ENCODE measurements around the gene PARVB.

The PARVB gene

GRCh38 chr22:44184006-44184405 is 159.9 kb downstream of the PARVB start:
- H3K36me3 ChIP-seq (ENCODE audit: control insufficient read depth in 1 of 2, insufficient read depth in 2 of 2, low read length in 2 of 2), result no peaks in the 10 kb centered on the region
- H3K4me3 ChIP-seq (ENCODE audit: low read depth in 1 of 2, low read length in 2 of 2), result no peak overlapping the region
- H3K27ac ChIP-seq (ENCODE audit: low read length), result no peak overlapping the region
- H3K9me3 ChIP-seq (ENCODE audit: control insufficient read depth in 1 of 2, low read length in 2 of 2), result no peaks in the 10 kb centered on the region
- H3K27me3 ChIP-seq (ENCODE audit: low read depth, low read length), result no peaks in the 10 kb centered on the region
- no peaks in the 10 kb centered on the region for H3K4me1 ChIP-seq (ENCODE audit: control insufficient read depth in 1 of 2, insufficient read depth in 2 of 2, low read length in 2 of 2)

- H3K4me3 ChIP-seq (ENCODE audit: low read depth in 1 of 2, low read length in 2 of 2), result no peak overlapping the region
- no peaks in the 10 kb centered on the region for H3K36me3 ChIP-seq (ENCODE audit: control insufficient read depth in 1 of 2, insufficient read depth in 2 of 2, low read length in 2 of 2)
- no peaks in the 10 kb centered on the region for H3K4me1 ChIP-seq (ENCODE audit: control insufficient read depth in 1 of 2, insufficient read depth in 2 of 2, low read length in 2 of 2)
- H3K27ac ChIP-seq (ENCODE audit: low read length), result no peak overlapping the region
- H3K27me3 ChIP-seq (ENCODE audit: low read depth, low read length), result no peaks in the 10 kb centered on the region
- no peaks in the 10 kb centered on the region for H3K9me3 ChIP-seq (ENCODE audit: control insufficient read depth in 1 of 2, low read length in 2 of 2)
These were observed 161.4 kb downstream of the PARVB start for GRCh38 chr22:44185237-44186120.

- Histone ChIP-seq H3K9me3 (ENCODE audit: control insufficient read depth in 1 of 2, low read length in 2 of 2) (no peaks in the 10 kb centered on the region), H3K36me3 (ENCODE audit: control insufficient read depth in 1 of 2, insufficient read depth in 2 of 2, low read length in 2 of 2) (no peaks in the 10 kb centered on the region), H3K27me3 (ENCODE audit: low read depth, low read length) (no peaks in the 10 kb centered on the region), H3K4me1 (ENCODE audit: control insufficient read depth in 1 of 2, insufficient read depth in 2 of 2, low read length in 2 of 2) (no peaks in the 10 kb centered on the region), H3K27ac (ENCODE audit: low read length) (no peak overlapping the region), H3K4me3 (ENCODE audit: low read depth in 1 of 2, low read length in 2 of 2) (no peak overlapping the region)
These were observed 162.0 kb downstream of the PARVB start for GRCh38 chr22:44186121-44186510.

- Histone ChIP-seq H3K4me3 (ENCODE audit: low read depth in 1 of 2, low read length in 2 of 2) (no peak overlapping the region), H3K27ac (ENCODE audit: low read length) (no peak overlapping the region), H3K36me3 (ENCODE audit: control insufficient read depth in 1 of 2, insufficient read depth in 2 of 2, low read length in 2 of 2) (no peaks in the 10 kb centered on the region), H3K27me3 (ENCODE audit: low read depth, low read length) (no peaks in the 10 kb centered on the region), H3K4me1 (ENCODE audit: control insufficient read depth in 1 of 2, insufficient read depth in 2 of 2, low read length in 2 of 2) (no peaks in the 10 kb centered on the region), H3K9me3 (ENCODE audit: control insufficient read depth in 1 of 2, low read length in 2 of 2) (no peaks in the 10 kb centered on the region)
These were observed 162.6 kb downstream of the PARVB start for GRCh38 chr22:44186737-44187136.

- Histone ChIP-seq H3K9me3 (ENCODE audit: control insufficient read depth in 1 of 2, low read length in 2 of 2) (no peaks in the 10 kb centered on the region), H3K27ac (ENCODE audit: low read length) (no peak overlapping the region), H3K4me3 (ENCODE audit: low read depth in 1 of 2, low read length in 2 of 2) (no peak overlapping the region), H3K4me1 (ENCODE audit: control insufficient read depth in 1 of 2, insufficient read depth in 2 of 2, low read length in 2 of 2) (no peaks in the 10 kb centered on the region), H3K27me3 (ENCODE audit: low read depth, low read length) (no peaks in the 10 kb centered on the region), H3K36me3 (ENCODE audit: control insufficient read depth in 1 of 2, insufficient read depth in 2 of 2, low read length in 2 of 2) (no peaks in the 10 kb centered on the region)
These were observed 163.6 kb downstream of the PARVB start for GRCh38 chr22:44187652-44188230.

- Histone ChIP-seq H3K27ac (ENCODE audit: low read length) (no peak overlapping the region), H3K4me1 (ENCODE audit: control insufficient read depth in 1 of 2, insufficient read depth in 2 of 2, low read length in 2 of 2) (no peaks in the 10 kb centered on the region), H3K9me3 (ENCODE audit: control insufficient read depth in 1 of 2, low read length in 2 of 2) (no peaks in the 10 kb centered on the region), H3K36me3 (ENCODE audit: control insufficient read depth in 1 of 2, insufficient read depth in 2 of 2, low read length in 2 of 2) (no peaks in the 10 kb centered on the region), H3K4me3 (ENCODE audit: low read depth in 1 of 2, low read length in 2 of 2) (no peak overlapping the region), H3K27me3 (ENCODE audit: low read depth, low read length) (no peaks in the 10 kb centered on the region)
These were observed 164.2 kb downstream of the PARVB start for GRCh38 chr22:44188316-44188715.

- Histone ChIP-seq H3K36me3 (ENCODE audit: control insufficient read depth in 1 of 2, insufficient read depth in 2 of 2, low read length in 2 of 2) (no peaks in the 10 kb centered on the region), H3K27me3 (ENCODE audit: low read depth, low read length) (no peaks in the 10 kb centered on the region), H3K4me1 (ENCODE audit: control insufficient read depth in 1 of 2, insufficient read depth in 2 of 2, low read length in 2 of 2) (no peaks in the 10 kb centered on the region), H3K9me3 (ENCODE audit: control insufficient read depth in 1 of 2, low read length in 2 of 2) (no peaks in the 10 kb centered on the region), H3K27ac (ENCODE audit: low read length) (no peak overlapping the region), H3K4me3 (ENCODE audit: low read depth in 1 of 2, low read length in 2 of 2) (no peak overlapping the region)
These were observed 165.0 kb downstream of the PARVB start for GRCh38 chr22:44188986-44189630.

GRCh38 chr22:44190381-44190976 is 166.4 kb downstream of the PARVB start:
- no peak overlapping the region for H3K27ac ChIP-seq (ENCODE audit: low read length)
- H3K27me3 ChIP-seq (ENCODE audit: low read depth, low read length), result no peaks in the 10 kb centered on the region
- H3K4me3 ChIP-seq (ENCODE audit: low read depth in 1 of 2, low read length in 2 of 2), result no peak overlapping the region
- H3K9me3 ChIP-seq (ENCODE audit: control insufficient read depth in 1 of 2, low read length in 2 of 2), result no peaks in the 10 kb centered on the region
- H3K4me1 ChIP-seq (ENCODE audit: control insufficient read depth in 1 of 2, insufficient read depth in 2 of 2, low read length in 2 of 2), result no peaks in the 10 kb centered on the region
- H3K36me3 ChIP-seq (ENCODE audit: control insufficient read depth in 1 of 2, insufficient read depth in 2 of 2, low read length in 2 of 2), result no peaks in the 10 kb centered on the region

GRCh38 chr22:44191036-44191454 is 166.9 kb downstream of the PARVB start:
- Histone ChIP-seq H3K27me3 (ENCODE audit: low read depth, low read length) (no peaks in the 10 kb centered on the region), H3K4me3 (ENCODE audit: low read depth in 1 of 2, low read length in 2 of 2) (no peak overlapping the region), H3K36me3 (ENCODE audit: control insufficient read depth in 1 of 2, insufficient read depth in 2 of 2, low read length in 2 of 2) (no peaks in the 10 kb centered on the region), H3K9me3 (ENCODE audit: control insufficient read depth in 1 of 2, low read length in 2 of 2) (no peaks in the 10 kb centered on the region), H3K27ac (ENCODE audit: low read length) (no peak overlapping the region), H3K4me1 (ENCODE audit: control insufficient read depth in 1 of 2, insufficient read depth in 2 of 2, low read length in 2 of 2) (peaks cover 0 to under 1% of the 10 kb centered on the region in 2 donors)

GRCh38 chr22:44192098-44192815 is 168.2 kb downstream of the PARVB start:
- Histone ChIP-seq H3K27me3 (ENCODE audit: low read depth, low read length) (no peaks in the 10 kb centered on the region), H3K4me1 (ENCODE audit: control insufficient read depth in 1 of 2, insufficient read depth in 2 of 2, low read length in 2 of 2) (peaks cover 0 to 8% of the 10 kb centered on the region in 2 donors), H3K4me3 (ENCODE audit: low read depth in 1 of 2, low read length in 2 of 2) (no peak overlapping the region), H3K9me3 (ENCODE audit: control insufficient read depth in 1 of 2, low read length in 2 of 2) (no peaks in the 10 kb centered on the region), H3K36me3 (ENCODE audit: control insufficient read depth in 1 of 2, insufficient read depth in 2 of 2, low read length in 2 of 2) (no peaks in the 10 kb centered on the region), H3K27ac (ENCODE audit: low read length) (no peak overlapping the region)

Measured in muscle layer of duodenum (tissue), 2 donors.